DND-41 (cell line): ENCODE measurements around the gene WRAP73.

ENCODE experiments used
- ATAC-seq: fragments of 200-7000 bp; cut with Tn5 transposase; 3 replicates; pipeline ENCODE4 v1.9.1; 2021; ENCODE audit warnings: low read depth; ENCODE audit not compliant: insufficient read depth
- DNase-seq: peaks from one replicate; pipeline ENCODE4 v3.0.0-alpha.2; 2020
- H2AFZ ChIP-seq: 2 replicates; pipeline ENCODE4 v1.6.0; 2012; ENCODE audit warnings: low read depth, low read length
- H3K27ac ChIP-seq: 2 replicates; pipeline ENCODE4 v1.5.1; 2012; ENCODE audit warnings: low read length, inconsistent platforms
- H3K27me3 ChIP-seq: fragments of 200-600 bp; sonication (generic); 2 replicates; pipeline ENCODE4 v1.6.0; 2012; ENCODE audit warnings: low read length, mild to moderate bottlenecking, inconsistent platforms; ENCODE audit not compliant: insufficient read depth, poor library complexity
- H3K36me3 ChIP-seq: 2 replicates; pipeline ENCODE4 v1.5.1; 2012; ENCODE audit warnings: low read length, inconsistent platforms; ENCODE audit not compliant: insufficient read depth
- H3K4me1 ChIP-seq: 2 replicates; pipeline ENCODE4 v1.5.1; 2012; ENCODE audit warnings: mild to moderate bottlenecking, low read length; ENCODE audit not compliant: insufficient read depth
- H3K4me2 ChIP-seq: 2 replicates; pipeline ENCODE4 v1.6.0; 2012; ENCODE audit warnings: mild to moderate bottlenecking, moderate library complexity, low read length, inconsistent platforms; ENCODE audit not compliant: insufficient read depth
- H3K4me3 ChIP-seq, 2 experiments: fragments of 200-600 bp in 1 of 2; shearing (Covaris generic) in 1 of 2; 2 replicates each; pipeline ENCODE4 v1.5.1; 2012 to 2016; ENCODE audit warnings: inconsistent platforms in 2 of 2, low read length in 2 of 2, mild to moderate bottlenecking in 2 of 2, low read depth in 1 of 2, moderate library complexity in 1 of 2
- H3K79me2 ChIP-seq: 2 replicates; pipeline ENCODE4 v1.6.0; 2012; ENCODE audit warnings: low read length, inconsistent platforms; ENCODE audit not compliant: insufficient read depth
- H3K9ac ChIP-seq: 2 replicates; pipeline ENCODE4 v1.6.0; 2012; ENCODE audit warnings: low read depth, mild to moderate bottlenecking, inconsistent platforms, low read length, moderate library complexity
- H3K9me3 ChIP-seq: 2 replicates; pipeline ENCODE4 v1.5.1; 2012; ENCODE audit warnings: low read length, moderate library complexity, mild to moderate bottlenecking, inconsistent platforms; ENCODE audit not compliant: insufficient read depth, severe bottlenecking
- H4K20me1 ChIP-seq: 2 replicates; pipeline ENCODE4 v1.6.0; 2012; ENCODE audit warnings: low read length; ENCODE audit not compliant: insufficient read depth
- CTCF ChIP-seq: IDR thresholded peaks from 2 replicates; pipeline ENCODE4 v1.5.1; 2012; ENCODE audit warnings: borderline replicate concordance, low read length, moderate library complexity, mild to moderate bottlenecking; ENCODE audit not compliant: poor library complexity, severe bottlenecking; ENCODE audit errors: extremely low read depth
- EZH2 ChIP-seq: IDR thresholded peaks from 3 replicates; pipeline ENCODE4 v1.6.1; 2012; ENCODE audit warnings: borderline replicate concordance, low read depth, mild to moderate bottlenecking, moderate library complexity, low read length, inconsistent platforms; ENCODE audit not compliant: severe bottlenecking

WRAP73 gene

GRCh38 chr1:3660704-3661103, 10.8 kb upstream of the WRAP73 start:
- Histone ChIP-seq H3K36me3 (peaks cover 5% of the 10 kb centered on the region; the same call in 1 of the 2 replicates), H3K4me3 (no peak overlapping the region), H3K9ac (no peak overlapping the region), H2AFZ (no peak overlapping the region), H3K27me3 (no peaks in the 10 kb centered on the region), H4K20me1 (peaks cover 53% of the 10 kb centered on the region), H3K9me3 (no peaks in the 10 kb centered on the region), H3K27ac (no peak overlapping the region), H3K4me1 (no peaks in the 10 kb centered on the region), H3K79me2 (peaks cover 88% of the 10 kb centered on the region), H3K4me2 (no peak overlapping the region)
- TF ChIP-seq EZH2 (no peak), CTCF (no peak)
- DNase-seq (no peak), ATAC-seq (no peak)

- H3K27me3 ChIP-seq: no peaks in the 10 kb centered on the region
- H3K4me1 ChIP-seq: peaks cover 3% of the 10 kb centered on the region; the same call in 1 of the 2 replicates
- peaks cover 89% of the 10 kb centered on the region for H3K79me2 ChIP-seq
- H2AFZ ChIP-seq: no peak overlapping the region
- no peak overlapping the region for H3K4me2 ChIP-seq
- peaks cover 5% of the 10 kb centered on the region; the same call in 1 of the 2 replicates for H3K36me3 ChIP-seq
- H3K9ac ChIP-seq: no peak overlapping the region
- TF ChIP-seq CTCF (no peak), EZH2 (no peak)
- H4K20me1 ChIP-seq: peaks cover 47% of the 10 kb centered on the region
- DNase-seq: no peak
- no peak for ATAC-seq
- no peaks in the 10 kb centered on the region for H3K9me3 ChIP-seq
- no peak overlapping the region for H3K4me3 ChIP-seq
- no peak overlapping the region for H3K27ac ChIP-seq
These were observed 9.2 kb upstream of the WRAP73 start for GRCh38 chr1:3659093-3659492.

- Histone ChIP-seq H3K4me2 (no peak overlapping the region), H3K36me3 (peaks cover 5% of the 10 kb centered on the region; the same call in 1 of the 2 replicates), H3K9ac (no peak overlapping the region), H3K79me2 (peaks cover 90% of the 10 kb centered on the region), H3K9me3 (no peaks in the 10 kb centered on the region), H3K27ac (no peak overlapping the region), H2AFZ (no peak overlapping the region), H3K27me3 (no peaks in the 10 kb centered on the region), H3K4me3 (no peak overlapping the region), H4K20me1 (peaks cover 42% of the 10 kb centered on the region), H3K4me1 (peaks cover 10% of the 10 kb centered on the region)
- DNase-seq (no peak), ATAC-seq (no peak)
- no peak for TF ChIP-seq EZH2
- no peak for TF ChIP-seq CTCF
These were observed 8.3 kb upstream of the WRAP73 start for GRCh38 chr1:3658231-3658615.
